T47D (cell line): ENCODE data around the gene PRRC2B.

ENCODE experiments used
- DNase-seq, 2 experiments: peaks; one replicate each; pipeline versions ENCODE4 v3.0.0 to v3.0.0-alpha.2; 2011 to 2012; ENCODE audit warnings: low read depth in 1 of 2, low spot score in 1 of 2
- JUND ChIP-seq: IDR thresholded peaks from 2 replicates; pipeline ENCODE4 v1.6.1; 2012; ENCODE audit warnings: low read depth
- in situ Hi-C: cut with HindIII; loops from 2 replicates; pipeline ENCODE4 v1.10.0; 2016; ENCODE audit warnings: low sequenced_read_pairs, low pct_unique_long_range_greater_than_20kb

The PRRC2B gene

DNA sequence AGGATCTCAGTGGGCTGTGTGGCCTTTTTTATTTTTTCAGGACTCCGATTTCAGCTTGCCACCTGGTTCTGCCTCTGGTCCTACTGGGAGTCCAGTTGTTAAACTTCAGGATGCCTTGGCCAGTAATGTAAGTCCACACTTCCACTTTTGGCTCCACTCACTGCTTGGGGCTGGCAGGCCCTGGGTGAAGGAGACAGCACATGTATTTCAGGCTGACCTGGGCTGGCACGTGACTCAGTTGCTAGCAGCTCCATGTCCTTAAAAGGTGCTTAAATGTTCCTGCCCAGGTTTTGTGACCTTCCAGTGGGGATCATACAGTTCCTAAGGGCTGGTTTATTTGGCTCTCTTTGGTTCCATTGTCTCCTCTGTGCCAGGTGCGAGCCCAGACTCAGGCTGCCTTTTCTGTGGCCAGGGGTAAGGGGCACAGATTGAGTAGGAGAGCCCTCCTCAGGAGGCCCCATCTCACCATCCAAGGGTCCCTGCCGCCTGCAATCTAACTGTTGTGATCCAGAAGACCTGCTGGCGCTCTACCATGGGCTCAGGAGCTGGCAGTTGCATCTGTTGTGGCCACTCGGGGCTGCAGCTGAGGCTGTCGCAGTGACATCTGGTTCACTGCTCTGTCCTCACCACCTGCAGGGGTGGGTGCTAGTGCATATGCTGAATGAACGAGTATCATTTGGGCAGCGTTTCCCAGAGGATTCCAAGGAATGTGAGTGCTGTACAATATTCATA, 89.6 kb downstream of the PRRC2B start:
- no peak for DNase-seq
- in situ Hi-C loops = no loop called here
- TF ChIP-seq JUND = no peak

DNA sequence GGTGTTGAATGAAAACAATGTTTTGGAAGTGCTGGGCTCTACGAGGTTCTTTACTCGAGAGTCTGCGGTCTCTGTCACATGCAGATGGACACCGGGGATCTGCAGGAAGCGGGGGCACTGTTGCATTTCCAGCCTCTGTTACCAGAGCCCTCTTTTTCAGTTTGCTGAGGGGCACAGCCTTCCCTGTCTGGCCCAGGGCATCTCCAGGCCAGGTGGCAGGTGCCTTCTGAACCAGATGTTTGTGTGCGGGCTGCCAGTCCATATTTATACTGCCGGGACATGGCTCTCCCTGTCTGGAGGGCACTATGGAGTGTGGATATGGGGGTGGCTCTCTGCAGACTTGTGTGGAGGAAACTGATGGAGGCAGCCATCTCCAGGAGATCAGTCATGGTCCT, 90.2 kb downstream of the PRRC2B start:
- in situ Hi-C loops = no loop called here
- TF ChIP-seq JUND = no peak
- no peak for DNase-seq

DNA sequence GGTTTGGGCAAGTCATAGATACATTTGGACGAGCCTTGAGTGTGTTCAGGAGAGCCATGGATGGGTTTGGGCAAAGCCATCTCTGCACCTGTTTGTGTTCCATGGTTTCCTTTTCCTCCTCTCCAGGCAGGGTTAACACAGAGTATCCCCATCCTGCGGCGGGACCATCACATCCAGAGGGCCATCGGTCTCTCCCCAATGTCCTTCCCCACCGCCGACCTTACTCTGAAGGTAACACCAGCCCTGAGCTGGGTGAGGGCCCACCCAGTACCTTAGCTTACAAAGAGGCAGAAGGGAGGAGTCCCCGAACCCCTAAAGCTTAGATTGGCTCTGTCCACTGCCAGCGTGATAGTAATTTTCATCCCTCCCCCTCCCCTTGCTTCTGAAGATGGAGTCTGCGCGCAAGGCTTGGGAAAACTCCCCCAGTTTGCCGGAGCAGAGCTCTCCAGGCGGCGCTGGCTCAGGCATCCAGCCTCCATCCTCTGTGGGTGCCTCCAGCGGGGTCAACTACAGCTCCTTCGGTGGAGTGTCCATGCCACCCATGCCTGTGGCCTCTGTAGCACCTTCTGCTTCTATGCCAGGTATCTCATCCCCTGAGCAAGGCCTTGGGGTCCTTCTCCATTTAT, 90.8 kb downstream of the PRRC2B start:
- in situ Hi-C loops = no loop called here
- TF ChIP-seq JUND = no peak
- DNase-seq = no peak

DNA sequence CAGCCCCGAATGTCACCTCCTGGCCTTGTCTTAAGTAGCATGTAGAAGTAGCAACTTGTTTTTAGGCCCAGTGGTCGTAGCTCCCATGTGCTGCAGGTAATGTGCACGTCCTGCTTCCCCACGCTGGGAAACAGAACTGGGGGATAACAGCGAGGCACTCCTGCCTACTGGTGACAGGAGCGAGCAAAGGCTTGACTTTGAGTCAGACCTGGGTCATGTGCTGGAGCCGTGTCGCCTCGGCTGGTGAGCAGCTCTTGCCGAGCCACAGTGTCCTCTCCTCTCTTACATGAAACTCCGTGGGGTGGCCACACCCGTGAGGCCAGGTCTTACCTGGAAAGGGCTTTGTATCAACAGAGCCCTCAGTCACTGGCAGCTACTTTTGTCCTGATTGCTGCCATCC, 91.3 kb downstream of the PRRC2B start:
- no peak for TF ChIP-seq JUND
- no peak for DNase-seq
- in situ Hi-C loops = no loop called here

DNA sequence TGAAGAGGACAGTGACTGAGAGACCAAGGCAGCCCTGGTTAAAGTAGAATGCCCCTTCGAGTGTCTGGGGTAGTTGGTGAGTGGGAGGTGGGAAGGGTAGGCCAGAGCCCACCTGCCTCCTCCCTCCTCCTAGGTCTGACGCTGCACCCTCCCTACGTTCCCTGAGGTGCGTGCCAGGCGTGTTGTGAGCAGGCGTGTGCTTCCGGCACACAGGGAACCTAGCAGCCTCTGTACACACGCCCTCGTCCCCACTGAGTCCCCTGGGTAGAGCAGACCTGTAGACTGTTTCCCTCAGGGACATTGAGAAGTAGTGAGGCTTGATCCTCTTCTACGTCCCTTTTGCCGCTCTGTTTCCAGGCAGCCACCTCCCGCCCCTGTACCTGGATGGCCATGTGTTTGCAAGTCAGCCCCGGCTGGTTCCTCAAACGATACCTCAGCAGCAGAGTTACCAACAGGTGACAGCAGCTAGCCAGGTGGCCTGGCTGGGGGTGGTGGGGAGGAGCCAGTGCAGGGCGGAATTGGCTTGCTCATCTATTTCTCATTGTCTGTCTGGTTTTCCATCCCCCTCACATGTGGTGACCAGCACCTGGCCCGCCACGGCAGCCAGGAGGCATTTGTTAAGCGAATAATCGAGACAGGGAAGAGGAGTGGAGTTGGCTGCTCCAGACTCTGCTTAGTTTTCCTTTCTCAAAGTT, 92.0 kb downstream of the PRRC2B start:
- in situ Hi-C loops = no loop called here
- no peak for DNase-seq
- TF ChIP-seq JUND = no peak

DNA sequence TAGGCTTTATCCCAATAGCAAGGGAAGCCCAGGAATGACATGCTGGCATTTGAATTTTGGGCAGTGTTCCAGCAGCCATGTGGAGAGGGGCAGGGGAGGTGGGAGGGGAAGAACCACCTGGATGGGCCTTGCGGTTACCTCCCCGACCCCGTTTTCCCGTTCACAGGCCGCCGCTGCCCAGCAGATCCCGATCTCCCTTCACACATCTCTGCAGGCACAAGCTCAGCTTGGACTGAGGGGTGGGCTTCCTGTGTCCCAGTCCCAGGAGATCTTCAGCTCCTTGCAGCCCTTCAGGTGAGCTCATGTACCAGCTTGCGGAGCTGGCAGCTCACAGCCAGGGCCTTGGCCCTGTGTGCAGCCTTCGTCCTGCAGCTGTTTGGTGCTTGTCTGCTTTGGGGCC, 93.1 kb downstream of the PRRC2B start:
- DNase-seq = no peak
- in situ Hi-C loops = no loop called here
- no peak for TF ChIP-seq JUND

DNA sequence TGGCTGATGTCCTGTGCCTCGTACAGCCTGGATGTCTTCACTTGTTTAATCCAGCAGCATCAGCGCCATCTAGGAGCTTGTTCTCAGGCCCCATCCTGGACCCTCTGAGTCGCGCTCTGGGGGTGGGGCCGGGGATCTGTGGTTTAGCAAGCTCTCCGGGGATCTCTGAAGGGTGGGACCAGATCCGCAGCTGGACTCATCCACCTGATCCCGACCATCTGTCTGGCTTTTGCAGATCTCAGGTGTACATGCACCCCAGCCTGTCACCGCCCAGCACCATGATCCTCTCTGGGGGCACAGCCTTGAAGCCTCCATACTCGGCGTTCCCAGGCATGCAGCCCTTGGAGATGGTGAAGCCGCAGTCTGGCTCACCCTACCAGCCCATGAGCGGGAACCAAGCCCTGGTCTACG, 93.7 kb downstream of the PRRC2B start:
- in situ Hi-C loops = no loop called here
- no peak for DNase-seq
- no peak for TF ChIP-seq JUND

DNA sequence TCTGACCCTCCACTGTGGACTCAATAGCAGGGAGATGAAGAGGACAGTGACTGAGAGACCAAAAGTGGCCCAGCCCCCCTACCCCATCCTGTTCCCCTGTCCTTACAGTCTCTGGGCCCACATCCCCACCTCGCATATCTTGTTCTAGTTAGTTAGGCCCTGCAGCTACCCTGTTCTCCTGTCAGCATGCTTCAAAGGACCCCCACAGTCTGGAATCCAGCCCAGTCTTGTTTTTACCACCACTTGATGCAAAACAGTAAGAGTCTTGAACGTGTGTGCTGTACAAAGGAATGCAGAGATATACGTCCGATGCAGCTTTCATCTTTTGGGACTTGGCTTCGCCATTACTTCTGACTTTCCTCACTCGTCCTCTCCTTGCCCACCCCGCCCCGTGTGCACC, 96.6 kb downstream of the PRRC2B start:
- in situ Hi-C loops = no loop called here
- DNase-seq = no peak
- no peak for TF ChIP-seq JUND

DNA sequence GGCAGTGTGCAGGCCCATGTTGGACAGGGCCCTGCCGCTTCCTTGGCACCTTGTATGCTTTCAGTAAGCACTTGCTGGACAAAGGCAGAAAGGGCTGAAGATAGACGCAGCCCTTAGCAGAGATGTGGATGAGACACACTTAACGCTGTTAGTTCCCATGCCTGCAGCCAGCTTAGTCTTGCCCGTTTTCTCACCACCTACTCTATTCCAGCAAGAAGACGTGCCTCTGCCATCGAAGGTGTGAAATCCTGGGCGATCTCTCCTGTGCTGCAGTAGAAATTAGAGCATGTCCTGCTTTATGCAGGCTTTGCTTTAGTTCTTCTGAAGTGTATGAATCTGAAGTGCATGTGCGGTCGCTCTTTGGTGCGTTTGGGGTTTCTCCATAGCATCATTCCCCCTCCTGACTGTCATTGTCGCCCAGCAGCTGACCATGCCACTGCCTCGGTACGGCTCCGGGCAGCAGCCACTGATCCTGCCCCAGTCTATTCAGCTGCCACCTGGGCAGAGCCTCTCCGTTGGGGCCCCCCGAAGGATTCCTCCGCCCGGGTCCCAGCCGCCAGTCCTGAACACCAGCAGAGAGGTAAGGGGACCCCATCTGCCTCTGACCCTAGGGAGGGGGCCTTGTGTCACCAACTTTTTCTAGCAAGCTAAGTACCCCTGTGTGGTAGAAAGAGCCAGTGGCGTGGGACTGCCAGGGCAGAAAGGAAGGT, 97.3 kb downstream of the PRRC2B start:
- DNase-seq = no peak
- in situ Hi-C loops = no loop called here
- no peak for TF ChIP-seq JUND

DNA sequence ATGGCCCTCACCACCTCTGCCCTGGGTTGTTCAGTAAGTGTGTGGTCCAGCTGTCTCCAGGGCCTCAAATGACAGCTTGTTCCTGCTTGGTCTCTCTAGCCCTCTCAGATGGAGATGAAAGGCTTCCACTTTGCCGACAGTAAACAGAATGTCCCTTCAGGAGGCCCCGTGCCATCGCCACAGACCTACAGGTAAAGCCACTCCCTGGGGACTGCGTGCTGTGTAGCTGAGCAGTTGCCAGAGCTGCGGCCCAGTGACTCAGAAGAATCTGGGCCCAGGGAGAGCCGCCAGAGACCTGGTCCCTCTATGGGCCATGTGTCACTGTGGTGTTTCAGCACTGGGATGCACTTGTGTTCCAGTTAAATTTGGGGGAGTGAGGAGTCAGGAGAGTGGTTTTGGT, 98.2 kb downstream of the PRRC2B start:
- in situ Hi-C loops = no loop called here
- DNase-seq = no peak
- TF ChIP-seq JUND = no peak

DNA sequence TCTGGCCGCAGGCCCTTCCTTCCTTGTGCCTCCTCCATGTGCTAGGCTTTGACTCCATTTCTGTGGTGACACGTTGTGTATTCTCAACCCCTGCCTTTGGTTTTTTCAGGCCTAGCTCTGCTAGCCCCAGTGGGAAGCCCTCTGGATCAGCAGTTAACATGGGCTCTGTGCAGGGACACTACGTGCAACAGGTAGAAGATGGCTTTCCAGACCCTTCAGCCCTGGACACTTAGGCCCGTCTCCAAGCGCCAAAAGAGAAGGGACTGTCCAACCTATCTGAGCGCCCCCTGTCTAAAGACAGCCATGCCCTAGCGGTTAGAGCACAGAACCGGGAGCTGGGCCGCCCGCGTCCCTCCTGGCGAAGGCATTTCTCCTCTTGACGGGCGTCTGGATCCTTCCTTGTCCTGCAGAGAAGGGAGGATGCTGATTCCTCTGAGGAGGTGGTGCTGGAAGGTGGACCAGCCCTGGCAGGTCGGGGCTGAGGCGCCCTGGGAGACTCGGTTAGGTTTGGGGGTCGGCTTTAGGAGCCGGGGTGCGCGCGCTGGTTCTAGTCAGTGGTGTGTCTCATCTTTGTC, 100.5 kb downstream of the PRRC2B start:
- no peak for DNase-seq
- in situ Hi-C loops = no loop called here

DNA sequence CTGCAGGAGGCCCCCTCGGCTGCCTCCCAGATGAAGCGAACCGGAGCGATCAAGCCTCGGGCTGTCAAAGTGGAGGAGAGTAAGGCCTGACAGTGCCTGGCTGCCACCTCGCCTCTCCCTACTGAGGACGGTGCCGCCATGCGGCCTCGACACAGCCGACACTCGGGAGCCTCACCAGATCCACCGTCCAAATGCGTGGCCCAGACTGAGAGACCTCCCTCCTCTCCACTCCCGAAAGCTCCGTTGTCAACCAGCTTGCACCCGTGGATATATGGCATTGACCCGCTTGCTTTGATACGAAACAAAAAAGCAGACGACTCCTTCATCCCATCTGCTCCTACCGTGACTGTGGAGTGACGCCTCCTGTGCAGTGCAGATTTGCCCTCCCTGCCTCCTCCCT, 101.9 kb downstream of the PRRC2B start:
- no peak for TF ChIP-seq JUND
- no peak for DNase-seq
- in situ Hi-C loops = no loop called here

More for the DNA sequence above, 100.5 kb downstream of the PRRC2B start:
- no peak for TF ChIP-seq JUND
